ENCODE results near the gene SEC14L1.

SEC14L1 gene

DNA sequence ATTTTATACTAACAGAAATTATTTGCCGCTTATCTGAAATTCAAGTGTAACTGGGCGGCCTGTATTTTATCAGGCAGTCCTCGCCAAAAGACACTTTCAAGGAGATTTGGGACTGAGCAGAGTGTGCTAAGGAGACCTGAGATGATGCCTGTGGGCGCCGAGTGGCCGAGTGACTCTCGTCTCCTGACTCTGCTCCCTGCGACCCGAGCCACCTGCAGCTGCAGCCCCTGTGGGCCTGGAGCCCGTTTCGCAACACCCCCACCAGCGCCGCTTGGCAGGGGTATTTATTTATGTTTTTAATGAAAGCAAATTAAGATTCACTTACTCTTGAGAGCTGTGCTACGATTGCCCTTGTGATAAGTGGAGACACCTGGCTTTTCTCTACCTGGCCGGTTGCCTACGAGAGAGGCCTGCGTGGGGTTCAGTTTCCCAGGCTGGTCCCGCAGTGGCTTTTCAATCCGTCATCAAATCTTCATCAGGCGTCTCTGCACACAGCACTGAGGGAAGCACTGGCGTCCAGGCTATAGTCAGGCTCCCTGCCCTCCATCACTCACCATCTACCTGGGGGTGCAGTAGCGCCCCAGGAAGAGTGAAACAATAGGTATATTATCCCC is 124.0 kb downstream of the SEC14L1 start:
- no peak for DNase-seq (ENCODE audit: low spot score)

DNA sequence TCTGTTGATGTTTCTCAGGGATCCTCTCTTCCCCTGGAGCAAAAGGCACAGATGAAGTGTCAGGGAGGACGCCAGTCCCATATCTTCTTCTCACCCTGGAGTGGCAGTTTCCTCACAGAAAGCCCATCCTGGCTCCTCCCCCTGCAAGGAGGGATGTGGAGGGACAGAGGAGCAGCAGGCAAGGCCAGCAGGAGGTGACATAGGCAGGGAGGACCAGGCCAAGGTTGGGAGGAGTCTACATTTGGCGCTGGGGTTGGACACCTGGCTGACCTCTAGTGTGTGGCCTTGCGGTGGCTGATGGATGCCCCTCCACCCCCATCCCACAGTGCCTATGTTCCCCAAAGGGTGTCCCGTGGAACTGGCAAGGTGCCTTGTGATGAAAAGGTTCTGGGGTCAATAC is 125.4 kb downstream of the SEC14L1 start:
- no peak for DNase-seq (ENCODE audit: low spot score)

Data from cerebellar cortex (tissue), 1 donor.